Kidney glomerular epithelial cell (primary cell): ENCODE results near the gene SMIM36.
A peak's percentile ranks its signal among the peaks of the same experiment; 100 is the strongest.
"Not testable (repeated sequence)": the region's sequence is repeated elsewhere in the genome, so short reads cannot be mapped to it uniquely, and the experiment has no call there.

Source experiments
- DNase-seq: peaks from one replicate; lab custom pipeline; 2025; lab: John Stamatoyannopoulos, UW

SMIM36 gene

GRCh38 chr17:55433629-55434422 is 77.4 kb downstream of the SMIM36 start:
- peak; percentile 75 for DNase-seq

DNA sequence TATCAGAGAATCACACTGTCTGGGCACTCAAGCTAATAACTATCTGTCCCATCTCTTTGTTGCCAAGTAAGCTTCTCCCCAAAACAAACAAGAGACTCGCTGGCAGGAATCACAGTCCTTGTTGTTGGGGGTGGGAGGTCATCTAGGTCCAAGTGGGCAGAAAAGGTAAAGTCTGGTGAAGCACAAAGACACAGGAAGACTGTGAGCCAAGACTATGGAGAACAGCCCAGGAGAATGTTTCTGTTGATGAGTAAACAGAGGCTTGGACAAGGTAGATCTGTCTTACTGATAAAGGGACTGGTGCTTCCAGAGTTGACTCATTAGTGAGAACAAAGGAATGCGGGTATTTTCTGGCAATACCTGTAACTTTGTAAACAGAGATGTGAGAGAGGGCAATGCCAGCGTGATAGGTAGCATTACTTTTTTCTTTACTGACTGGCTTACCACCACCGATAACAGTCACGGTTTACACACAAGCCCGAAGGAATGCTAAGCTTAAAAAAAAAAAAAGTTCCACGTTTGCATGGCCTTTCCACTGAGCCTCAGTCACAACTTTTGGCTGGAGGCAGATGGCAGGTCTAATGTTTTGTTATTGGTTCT is 78.1 kb downstream of the SMIM36 start:
- peak; percentile 80 for DNase-seq

GRCh38 chr17:55432358-55433028 is 78.8 kb downstream of the SMIM36 start:
- no peak for DNase-seq

DNA sequence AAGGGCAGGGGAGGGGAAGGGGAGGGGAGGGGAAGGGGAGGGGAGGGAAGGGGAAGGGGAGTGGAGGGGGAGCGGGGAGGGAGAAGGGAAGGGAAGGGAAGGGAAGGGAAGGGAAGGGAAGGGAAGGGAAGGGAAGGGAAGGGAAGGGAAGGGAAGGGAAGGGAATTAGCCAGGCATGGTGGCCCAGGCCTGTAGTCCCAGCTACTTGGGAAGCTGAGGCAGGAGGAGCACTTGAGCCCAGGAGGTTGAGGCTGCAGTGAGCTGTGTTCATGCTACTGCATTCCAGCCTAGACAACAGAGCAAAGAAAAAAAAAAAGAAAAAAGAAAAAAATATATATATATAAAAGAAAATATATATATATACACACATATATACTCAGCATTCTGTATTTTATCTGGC is 79.3 kb downstream of the SMIM36 start:
- DNase-seq: not testable (repeated sequence)

DNA sequence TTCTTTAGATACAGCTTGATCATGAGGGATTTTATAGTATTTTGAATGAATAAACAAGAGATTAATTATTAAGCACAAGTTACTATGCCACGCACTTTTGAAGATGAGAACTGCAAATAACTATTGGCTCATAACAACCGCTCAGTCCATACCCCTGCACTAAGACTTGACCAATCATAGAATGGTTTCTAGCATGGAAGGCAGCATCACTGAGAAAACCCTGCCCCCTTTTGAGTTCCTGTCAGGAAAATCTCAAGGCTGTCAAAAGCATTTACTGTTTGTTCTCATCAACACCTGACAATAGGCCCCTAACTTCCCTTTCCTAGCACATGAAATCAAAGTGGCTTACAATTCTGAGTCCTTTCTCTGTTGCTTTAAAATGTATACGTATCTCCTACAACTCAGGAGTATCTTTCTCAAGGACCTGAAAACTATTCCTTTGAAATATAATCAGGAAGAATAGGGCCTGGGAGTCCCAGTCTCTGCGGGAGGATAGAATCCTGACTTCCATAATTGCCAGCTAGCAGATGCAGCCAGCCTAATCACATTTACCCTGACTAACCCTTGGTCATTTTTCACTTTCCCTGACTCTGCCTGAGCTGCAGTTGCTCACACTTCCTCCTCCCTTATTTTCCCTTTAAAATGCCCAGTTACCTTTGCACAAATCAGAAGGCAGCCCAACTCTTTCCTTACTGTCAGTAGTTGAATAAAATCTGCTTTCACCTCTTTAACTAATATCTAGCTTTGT is 80.5 kb downstream of the SMIM36 start:
- peak; percentile 36 for DNase-seq

- DNase-seq: no peak
Measured at GRCh38 chr17:55427587-55427882, 83.7 kb downstream of the SMIM36 start.

- no peak for DNase-seq
Measured at GRCh38 chr17:55426851-55427586, 84.2 kb downstream of the SMIM36 start.

GRCh38 chr17:55424893-55425540 is 86.2 kb downstream of the SMIM36 start:
- DNase-seq: no peak

DNA sequence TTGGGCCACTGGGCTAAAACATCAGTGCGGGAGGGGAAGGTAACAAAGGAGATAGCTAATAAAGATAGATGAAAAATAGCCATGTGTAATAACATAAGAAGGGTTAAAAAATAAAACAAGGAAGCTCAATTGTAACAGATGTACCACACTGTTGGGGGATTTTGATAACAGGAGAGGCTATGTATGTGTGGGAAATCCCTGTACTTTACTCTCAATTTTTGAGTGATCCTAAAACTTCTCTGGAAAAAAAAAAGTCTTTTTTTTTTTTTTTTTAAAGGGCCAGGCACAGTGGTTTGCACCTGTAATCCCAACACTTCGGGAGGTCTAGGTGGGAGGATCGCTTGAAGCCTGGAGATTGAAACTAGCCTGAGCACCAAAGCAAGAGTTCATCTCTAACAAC is 87.7 kb downstream of the SMIM36 start:
- no peak for DNase-seq

GRCh38 chr17:55422828-55423164 is 88.5 kb downstream of the SMIM36 start:
- DNase-seq: not testable (repeated sequence)

DNA sequence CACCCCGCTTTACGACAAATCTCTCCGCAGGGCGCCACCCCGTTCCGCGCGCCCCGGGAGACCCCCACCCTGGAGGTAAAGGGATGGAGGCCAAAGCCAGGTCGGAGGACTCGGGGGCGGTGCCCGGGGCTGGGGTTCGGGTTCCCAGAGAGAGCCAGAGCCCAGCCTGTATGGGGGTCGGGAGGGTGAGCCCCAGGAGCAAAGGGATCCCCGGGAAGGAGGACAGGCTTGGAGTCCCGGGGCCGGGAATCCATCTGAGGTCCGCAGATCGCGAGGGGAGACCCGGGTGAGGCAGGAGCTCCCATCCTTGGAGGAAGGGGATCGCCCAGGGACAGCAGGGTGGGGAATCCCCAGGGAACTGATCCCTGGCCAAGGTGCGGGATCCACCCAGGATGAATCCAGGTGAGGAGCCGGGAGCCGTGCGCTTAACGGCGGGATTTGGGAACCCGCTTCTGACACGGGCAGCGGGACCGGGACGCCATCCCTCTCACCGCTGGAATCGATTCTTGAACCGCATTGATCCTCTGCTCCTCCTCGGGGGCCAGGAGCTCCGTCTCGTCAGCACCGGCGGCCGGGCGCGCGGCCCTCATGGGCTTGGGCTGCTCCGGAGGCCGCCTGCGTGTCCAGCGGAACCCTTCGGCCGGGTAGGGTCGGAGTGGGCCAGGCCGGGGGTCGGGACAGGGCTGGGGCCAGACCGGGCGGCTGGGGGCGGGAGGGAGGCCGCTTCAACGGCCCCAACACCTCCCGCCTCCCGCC is 89.9 kb downstream of the SMIM36 start, which contains the start of gene MMD:
Gene MMD (minus strand): TSS at position 657 of the 756 bp plus-strand sequence. CDS start 140 bp downstream, at position 517.
- DNase-seq: peak; percentile 35

DNA sequence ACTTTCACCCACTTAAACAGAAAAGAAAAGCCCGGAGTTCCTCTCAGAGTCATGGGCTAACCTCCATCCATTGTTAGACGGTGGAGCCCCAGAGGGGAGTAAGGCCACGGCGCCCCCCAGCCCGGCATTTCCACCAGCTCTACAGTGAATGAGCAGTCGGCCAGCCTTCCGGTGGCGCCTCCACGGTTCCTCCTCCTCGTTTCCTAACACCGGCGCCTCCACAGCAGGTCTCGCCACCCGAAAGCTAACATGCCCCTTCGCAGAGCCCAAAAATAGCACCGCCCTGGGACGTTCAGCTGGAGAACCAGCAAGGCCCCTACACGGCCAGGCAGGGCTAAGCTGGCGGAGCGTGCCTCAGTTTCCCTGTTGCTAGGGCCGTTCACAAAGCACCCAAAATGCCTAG is 90.5 kb downstream of the SMIM36 start:
- DNase-seq: no peak

DNA sequence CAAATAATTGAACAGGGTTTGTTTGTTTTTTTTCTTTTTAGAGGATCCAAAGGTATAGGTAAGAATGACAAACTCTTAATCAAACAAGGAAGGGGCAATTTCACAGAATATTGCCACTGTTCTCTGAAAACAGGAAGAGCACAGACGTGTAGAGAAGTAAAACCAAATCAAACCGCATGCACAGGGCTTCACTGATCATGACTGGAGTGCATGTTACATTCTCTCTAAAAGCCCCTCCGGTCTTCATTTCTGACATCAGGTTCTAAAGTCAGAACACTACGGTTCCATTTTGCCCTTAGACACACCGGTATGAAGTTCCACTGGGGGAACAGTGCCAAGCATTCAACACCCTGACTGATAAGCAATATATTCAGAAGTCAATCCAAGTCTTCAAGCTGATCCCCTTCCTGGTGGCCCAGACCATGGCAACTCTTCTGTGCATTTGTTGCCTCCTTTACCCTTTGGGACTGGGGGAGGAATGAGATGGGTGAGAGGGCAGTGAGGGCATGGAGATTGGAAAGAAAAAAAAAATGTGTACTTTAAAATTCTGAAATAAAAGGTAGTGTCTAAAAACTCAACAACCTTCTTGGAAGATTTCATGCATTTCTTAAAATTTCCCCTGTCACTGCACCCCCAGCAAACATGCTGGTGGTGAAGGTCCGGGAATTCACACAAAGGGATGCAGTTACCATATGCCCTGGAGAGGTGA is 91.0 kb downstream of the SMIM36 start:
- no peak for DNase-seq

- DNase-seq: no peak
Measured at GRCh38 chr17:55418369-55419268, 92.6 kb downstream of the SMIM36 start.

DNA sequence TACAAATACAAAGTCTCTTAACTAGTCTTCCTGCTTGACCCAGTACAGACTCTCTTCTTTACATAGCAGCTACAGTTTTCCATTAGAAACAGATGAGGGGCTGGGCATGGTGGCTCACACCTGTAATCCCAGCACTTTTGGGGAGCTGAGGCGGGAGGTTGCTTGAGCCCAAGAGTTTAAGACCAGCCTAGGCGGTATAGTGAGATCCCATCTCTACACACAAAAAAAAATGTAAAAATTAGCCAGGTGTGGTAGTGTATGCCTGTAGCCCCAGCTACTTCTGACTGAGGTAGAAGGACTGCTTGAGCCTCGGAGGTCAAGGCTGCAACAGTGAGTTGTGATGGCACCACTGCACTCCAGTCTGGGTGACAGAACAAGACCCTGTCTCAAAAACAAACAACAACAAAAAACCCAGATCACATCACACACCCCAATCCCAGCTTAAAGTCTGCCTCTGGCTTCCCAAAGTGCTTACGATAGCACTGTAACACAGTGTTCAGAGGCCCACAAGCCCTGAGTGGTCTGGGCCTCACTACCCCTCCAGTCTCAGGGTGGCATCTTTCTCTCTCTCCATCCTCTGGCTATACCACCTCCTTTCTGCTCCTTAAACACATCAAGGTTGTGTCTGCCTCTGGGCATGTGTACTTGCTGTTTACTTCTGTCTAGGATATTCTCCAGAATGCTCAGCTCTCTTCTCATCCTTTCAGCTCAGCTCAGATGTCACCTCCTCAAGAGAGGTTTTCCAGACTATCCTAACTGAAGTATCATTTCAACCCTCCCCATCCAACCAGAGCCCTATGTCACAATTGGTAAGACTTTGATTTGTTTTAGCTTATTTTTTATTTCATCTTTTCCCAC is 93.6 kb downstream of the SMIM36 start:
- no peak for DNase-seq

DNA sequence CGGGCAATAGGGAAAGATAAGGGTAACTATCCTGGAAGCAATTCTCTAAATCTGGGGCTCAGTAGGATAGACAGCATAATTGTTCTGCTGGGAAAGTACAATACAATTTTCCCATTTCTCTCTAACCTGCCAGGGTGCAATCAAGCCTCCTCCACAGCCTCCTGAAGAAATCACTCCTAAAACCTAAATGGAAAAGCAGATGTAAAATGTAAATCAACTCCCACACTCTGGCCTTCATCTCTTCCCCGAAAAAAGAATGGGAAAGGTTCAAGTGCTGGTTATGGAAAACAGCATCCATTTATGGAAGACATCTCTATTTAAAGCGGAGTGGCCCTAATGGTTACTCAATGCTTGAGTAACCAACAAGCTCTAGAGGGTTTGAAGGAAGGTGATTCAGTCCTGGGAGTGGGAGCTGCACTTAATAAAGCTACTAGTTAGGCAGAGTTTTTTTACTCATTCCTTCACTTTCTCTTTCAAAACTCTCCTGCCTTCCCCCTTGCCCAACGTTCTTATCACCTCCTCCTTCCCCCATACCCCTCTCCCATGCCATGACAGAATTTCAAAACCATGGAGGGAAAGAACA is 94.7 kb downstream of the SMIM36 start:
- peak; percentile 26 for DNase-seq

DNA sequence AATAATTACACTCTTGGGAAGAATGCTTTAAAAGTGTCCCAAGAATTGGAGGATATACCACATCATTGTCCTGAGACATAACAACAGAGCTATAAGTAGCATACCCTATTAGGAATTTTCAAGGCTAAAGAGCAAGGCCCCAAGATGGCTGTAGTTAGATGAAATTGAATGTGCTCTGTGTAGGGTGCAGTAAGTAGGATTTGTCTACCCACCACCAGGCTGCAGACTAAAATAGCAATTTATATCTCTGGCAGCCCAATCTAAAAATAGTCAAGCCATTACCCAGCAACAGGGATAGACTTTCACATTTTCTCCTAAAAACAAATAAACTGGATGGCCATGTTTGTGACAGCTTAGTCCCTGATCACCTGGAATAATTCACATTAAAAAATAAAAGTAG is 95.3 kb downstream of the SMIM36 start:
- DNase-seq: no peak

GRCh38 chr17:55414983-55415382 is 96.3 kb downstream of the SMIM36 start:
- DNase-seq: no peak
